IMR-90 (cell line): ENCODE data around the gene RANBP9.

Experiments
- CTCF ChIP-seq: conservative IDR thresholded peaks from 2 replicates; pipeline ENCODE4 v1.5.1; 2012; ENCODE audit warnings: mild to moderate bottlenecking, low read depth, low read length, improper control_type of control experiment
- POLR2A ChIP-seq: IDR thresholded peaks from 2 replicates; pipeline ENCODE4 v1.6.1; 2012; ENCODE audit warnings: mild to moderate bottlenecking, low read depth, low read length
- RFX5 ChIP-seq: IDR thresholded peaks from 2 replicates; pipeline ENCODE4 v1.8.0; 2012; ENCODE audit warnings: low read depth, mild to moderate bottlenecking, low read length, moderate library complexity
- SMC3 ChIP-seq: fragments of 150-350 bp; IDR thresholded peaks from 2 replicates; pipeline ENCODE4 v1.6.1; 2016; ENCODE audit warnings: low read depth, mild to moderate bottlenecking, antibody characterized with exemption, low read length, moderate library complexity
- USF2 ChIP-seq: fragments of 150-350 bp; IDR thresholded peaks from 2 replicates; pipeline ENCODE4 v1.6.1; 2017; ENCODE audit warnings: mild to moderate bottlenecking, antibody characterized with exemption, low read length, low read depth

GRCh38 chr6:13722880-13723279 lies 11.2 kb upstream of the RANBP9 start:
- TF ChIP-seq CTCF (no peak), POLR2A (no peak), RFX5 (no peak), SMC3 (no peak), USF2 (no peak)
